Erythroblast (primary cell): ENCODE measurements around the gene CLCF1.

ENCODE experiments used
- DNase-seq, 2 experiments: peaks; one replicate each; lab custom pipeline; 2025; lab: John Stamatoyannopoulos, UW
- GATA1 ChIP-seq: IDR thresholded peaks from 2 replicates; pipeline ENCODE4 v1.6.1; 2011; ENCODE audit warnings: low read depth, mild to moderate bottlenecking, control low read depth, low read length, moderate library complexity
- POLR2A ChIP-seq: IDR thresholded peaks from 2 replicates; pipeline ENCODE4 v1.6.1; 2011; ENCODE audit warnings: mild to moderate bottlenecking, low read length

Gene CLCF1

DNA sequence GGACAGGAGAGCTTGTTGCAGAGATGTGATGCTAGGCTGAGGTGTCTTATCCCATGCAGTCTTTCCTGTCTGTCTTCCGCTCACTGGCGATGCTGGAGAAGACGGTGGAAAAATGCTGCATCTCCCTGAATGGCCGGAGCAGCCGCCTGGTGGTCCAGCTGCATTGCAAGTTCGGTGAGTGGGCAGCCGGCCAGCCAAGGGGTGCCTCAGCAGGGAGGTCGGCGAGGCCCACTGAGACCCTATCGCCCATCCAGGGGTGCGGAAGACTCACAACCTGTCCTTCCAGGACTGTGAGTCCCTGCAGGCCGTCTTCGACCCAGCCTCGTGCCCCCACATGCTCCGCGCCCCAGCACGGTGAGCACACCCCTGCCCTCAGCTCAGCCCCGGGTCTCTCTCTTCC lies 20.0 kb upstream of the CLCF1 start:
- DNase-seq: no peak
- no peak for TF ChIP-seq GATA1
- TF ChIP-seq POLR2A: no peak

DNA sequence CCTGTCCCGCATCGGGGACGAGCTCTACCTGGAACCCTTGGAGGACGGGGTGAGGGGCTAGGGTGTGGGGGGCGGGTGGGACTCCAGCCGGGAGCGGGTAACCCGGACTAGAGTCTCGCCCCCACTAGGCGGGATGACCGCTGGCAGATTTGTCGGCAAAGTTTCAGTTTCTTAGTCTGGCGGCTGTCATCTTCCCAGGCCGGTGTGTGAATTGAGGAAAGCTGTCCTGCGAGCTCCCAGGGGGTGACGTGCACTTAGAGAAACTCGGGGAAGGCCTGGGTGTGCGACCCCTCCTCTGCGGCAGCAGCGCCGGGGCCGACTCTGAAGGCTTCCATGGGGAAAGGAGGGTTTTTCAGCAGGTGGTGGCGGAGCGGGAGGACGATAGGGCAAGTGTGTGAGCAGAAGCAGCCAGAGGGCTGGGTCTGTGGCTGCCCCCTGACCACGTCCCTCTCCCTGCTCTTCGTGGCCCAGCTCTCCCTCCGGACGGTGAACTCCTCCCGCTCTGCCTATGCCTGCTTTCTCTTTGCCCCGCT lies 18.9 kb upstream of the CLCF1 start:
- DNase-seq: no peak
- TF ChIP-seq GATA1 (no peak), POLR2A (no peak)

DNA sequence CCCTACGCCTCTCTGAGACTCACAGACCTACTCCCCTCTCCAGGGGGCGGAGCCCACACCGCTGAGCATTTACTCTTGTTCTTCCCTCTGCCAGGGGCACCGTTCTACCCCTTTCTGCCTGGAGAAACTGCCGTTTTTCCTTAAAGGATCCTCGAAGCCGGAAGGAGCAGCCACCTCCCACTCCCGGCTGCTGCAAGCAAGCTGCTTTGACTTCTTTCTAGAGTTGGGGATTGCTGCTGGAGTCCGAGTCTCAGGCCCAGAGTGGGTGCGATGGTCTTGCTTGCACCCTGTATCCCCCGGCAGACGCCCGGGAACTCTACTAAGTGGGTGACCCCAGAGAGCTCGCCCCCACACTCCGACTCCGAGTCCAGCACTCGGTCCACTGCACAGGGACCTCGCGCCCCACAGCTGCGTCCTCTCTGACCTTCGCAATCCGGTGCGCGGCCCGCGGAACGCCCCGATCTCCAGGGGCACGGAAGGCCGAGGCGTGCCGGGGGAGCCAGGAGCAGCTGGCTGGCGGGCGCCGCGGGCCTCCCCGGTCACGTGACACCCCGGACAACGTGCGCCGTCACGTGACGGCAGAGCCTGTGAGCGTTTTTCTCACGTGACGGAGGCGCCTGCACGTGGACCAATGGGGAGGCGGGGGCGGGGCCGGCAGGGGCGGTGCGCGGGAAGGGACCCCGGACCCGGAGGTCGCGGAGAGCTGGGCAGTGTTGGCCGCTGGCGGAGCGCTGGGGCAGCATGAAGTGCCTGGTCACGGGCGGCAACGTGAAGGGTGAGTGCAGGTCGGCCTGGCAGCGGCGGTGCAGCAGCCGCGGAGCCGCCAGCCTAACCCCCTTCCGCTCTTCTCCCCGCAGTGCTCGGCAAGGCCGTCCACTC lies 18.1 kb upstream of the CLCF1 start, which contains the start of gene RAD9A:
TSS of gene RAD9A (plus strand) at position 683 of the 879 bp plus-strand sequence. CDS start at position 742, 59 bp downstream.
- DNase-seq: peak; percentile 97 to 98
- no peak for TF ChIP-seq GATA1
- TF ChIP-seq POLR2A: peak; percentile 70

- DNase-seq: no peak
- TF ChIP-seq GATA1 (no peak), POLR2A (no peak)
Measured at GRCh38 chr11:67390947-67391303, 17.5 kb upstream of the CLCF1 start.

DNA sequence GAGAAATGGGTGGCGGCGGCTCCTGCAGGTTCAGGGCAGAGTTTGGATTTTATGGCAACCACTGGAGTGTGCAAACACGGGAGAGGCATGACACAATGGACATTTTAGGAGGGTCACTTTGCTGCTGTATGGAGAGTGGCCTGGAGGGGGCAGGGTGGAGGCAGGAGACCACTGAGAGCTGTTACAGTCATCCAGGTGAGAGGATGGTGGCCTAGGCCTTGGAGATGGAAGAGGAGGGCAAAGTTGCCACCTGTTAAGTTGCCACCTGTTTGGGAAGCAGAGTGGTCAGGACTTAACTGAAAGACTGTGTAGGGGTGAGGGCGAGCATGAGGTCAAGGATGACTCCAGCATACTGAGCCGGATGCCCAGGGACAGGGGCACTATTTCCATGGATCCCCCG lies 16.1 kb upstream of the CLCF1 start:
- peak; percentile 55 to 69 for DNase-seq

DNA sequence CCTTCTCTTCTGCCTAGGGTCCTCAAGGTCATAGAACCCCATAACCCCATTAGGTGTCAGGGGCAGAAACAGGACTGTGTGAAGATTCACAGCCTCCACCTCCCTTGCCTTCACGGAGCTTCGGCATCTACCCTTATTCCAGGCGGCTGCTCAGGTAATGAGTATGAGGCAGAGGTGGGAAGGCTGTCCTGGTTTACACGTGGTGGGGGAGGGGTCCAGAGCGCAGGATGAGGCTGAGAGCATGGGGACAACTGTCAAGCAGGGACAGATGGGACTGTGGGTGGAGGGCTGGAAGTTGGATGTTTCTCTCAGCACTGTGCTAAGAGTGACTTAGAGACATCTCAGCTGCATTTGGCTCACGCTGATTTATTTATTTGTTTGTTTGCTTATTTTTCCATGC lies 14.1 kb upstream of the CLCF1 start:
- DNase-seq: no peak

More for the DNA sequence above, 16.1 kb upstream of the CLCF1 start:
- no peak for TF ChIP-seq POLR2A
- no peak for TF ChIP-seq GATA1

DNA sequence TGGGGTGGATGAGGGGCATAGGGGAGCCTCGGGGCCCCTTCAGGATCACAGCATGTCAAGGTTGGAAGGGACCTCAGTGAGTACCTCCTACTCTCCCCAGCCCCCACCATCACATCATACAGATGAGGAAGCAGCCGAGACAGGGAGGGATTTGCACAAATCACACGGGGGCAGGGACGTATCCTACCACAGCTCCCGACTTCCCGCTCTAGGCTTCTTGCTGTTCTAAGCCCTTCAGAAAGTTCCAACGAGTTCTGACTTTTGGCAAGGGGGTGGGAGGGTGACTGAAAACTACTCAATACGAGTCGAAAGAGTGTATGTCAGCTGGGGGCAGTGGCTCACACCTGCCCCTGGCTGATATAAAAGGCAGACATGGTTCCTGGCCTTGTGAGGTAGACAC lies 13.7 kb upstream of the CLCF1 start:
- no peak for DNase-seq
- TF ChIP-seq GATA1 (no peak), POLR2A (no peak)

More for the DNA sequence above, 14.1 kb upstream of the CLCF1 start:
- no peak for TF ChIP-seq POLR2A
- TF ChIP-seq GATA1: no peak

DNA sequence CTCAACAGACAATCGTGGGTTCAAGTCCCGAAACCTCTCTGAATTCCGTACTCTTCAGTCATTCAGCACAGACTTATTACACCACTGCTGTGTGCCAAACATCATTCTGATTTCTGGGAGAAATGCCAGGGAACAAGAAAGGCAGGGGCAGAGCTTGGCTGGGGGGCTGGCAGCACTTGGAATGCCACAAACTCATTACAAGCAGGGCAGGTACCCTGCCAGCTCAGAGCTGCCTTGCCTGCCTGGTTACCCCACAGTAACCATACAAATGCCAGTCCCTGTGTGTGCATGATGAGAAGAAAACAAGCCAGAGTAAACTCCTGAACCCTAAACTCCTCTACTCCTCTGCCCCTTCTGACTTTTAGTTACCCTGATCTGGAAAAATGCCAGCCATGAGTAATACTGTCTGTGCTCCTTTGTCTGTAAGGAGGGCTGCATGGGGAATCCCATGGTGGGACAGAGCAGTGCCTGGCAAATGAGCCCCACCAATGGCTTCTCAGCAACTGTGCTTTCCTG lies 11.5 kb upstream of the CLCF1 start:
- peak in 1 of 2 experiments; percentile 54 for DNase-seq
- TF ChIP-seq POLR2A: no peak
- TF ChIP-seq GATA1: no peak

- peak; percentile 83 to 92 for DNase-seq
- no peak for TF ChIP-seq POLR2A
- no peak for TF ChIP-seq GATA1
Measured at GRCh38 chr11:67382276-67383136, 9.1 kb upstream of the CLCF1 start.

DNA sequence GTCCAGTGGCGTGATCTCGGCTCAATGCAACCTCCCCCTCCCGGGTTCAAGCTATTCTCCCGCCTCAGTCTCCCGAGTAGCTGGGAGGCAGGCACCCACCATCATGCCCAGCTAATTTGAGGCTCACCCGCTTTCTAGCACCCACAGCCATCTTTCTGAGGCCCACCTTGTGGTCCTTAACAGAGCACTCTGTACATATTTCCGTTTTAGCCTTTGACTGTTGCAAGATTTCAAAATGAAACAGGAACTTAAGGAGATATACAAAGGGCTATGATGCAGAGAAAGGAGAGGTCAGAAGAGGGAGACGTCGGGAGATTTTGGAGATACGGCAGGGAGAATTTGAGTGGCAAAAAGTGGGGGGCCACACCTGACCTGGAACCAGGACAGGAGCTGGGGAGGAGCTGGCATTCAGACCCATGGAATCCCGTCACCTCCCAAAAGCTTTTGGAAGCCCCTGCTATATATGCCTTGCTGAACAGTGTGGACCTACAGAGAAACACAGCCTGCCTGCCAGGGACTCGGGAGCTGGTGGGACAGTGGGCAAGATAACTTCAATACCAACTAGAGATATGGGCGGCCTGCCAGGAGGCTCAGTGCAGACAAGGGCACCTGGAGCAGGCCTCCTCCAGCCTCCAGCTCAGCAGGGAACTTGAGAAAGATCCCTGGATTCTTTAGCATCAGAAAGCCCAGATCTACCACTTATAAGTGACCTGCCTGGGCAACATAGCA lies 8.0 kb upstream of the CLCF1 start:
- no peak for TF ChIP-seq POLR2A
- no peak for TF ChIP-seq GATA1

GRCh38 chr11:67379061-67380058 lies 6.0 kb upstream of the CLCF1 start:
- TF ChIP-seq GATA1: no peak
- no peak for TF ChIP-seq POLR2A
- peak; percentile 50 to 76 for DNase-seq

More for the DNA sequence above, 8.0 kb upstream of the CLCF1 start:
- DNase-seq: no peak

GRCh38 chr11:67378544-67378943 lies 5.1 kb upstream of the CLCF1 start:
- TF ChIP-seq GATA1 (no peak), POLR2A (no peak)
- no peak for DNase-seq
